Body of pancreas (tissue), 4 donors: ENCODE data around the gene GNB1L.

Source experiments
- POLR2A ChIP-seq, 3 donors: fragments of 450-650 bp; IDR thresholded peaks; one replicate each; pipeline ENCODE4 v1.6.1; 2016; ENCODE audit warnings: antibody characterized with exemption in 3 of 3, mild to moderate bottlenecking in 2 of 3
- TF ChIP-seq, protein P1 (sequence below), 7 experiments: fragments of 450-650 bp in 4 of 7; fragments of 200-600 bp in 3 of 7; sonication (generic) in 3 of 7; IDR thresholded peaks; one replicate each; pipeline ENCODE4 v1.5.1; 2016 to 2019; ENCODE audit warnings: antibody characterized with exemption in 7 of 7

DNA sequence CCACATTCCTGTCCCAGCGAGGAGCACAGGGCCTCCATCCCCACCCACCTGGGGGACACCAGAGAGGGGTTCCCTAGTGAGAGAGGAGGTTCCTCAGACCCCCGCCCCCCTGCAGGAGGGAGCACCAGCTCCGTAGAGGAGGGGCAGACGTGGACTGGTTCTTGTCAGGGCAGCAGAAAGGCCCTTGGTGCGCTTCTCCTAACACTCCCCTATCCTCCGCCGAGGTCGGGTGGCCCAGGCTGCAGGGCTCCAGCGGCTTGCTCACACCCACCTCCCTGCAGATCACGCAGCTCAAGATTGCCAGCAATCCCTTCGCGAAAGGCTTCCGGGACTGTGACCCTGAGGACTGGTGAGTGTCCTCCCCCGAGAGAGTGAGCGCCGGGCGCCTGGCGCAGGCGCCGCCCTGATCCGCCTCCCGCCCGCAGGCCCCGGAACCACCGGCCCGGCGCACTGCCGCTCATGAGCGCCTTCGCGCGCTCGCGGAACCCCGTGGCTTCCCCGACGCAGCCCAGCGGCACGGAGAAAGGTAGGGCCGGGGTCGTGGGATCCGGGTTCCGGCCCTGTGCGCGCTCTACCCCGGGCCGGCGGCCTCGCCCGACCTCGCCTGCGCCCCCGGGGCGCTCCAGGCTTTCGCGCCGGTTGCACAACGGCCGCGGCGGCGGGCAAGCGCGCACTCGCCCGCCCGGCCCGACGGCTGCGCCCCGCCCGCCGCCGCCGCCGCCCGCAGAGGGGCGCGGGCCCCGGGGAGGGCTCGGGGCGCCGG is 89.0 kb downstream of the GNB1L start:
- TF ChIP-seq, protein P1, sequence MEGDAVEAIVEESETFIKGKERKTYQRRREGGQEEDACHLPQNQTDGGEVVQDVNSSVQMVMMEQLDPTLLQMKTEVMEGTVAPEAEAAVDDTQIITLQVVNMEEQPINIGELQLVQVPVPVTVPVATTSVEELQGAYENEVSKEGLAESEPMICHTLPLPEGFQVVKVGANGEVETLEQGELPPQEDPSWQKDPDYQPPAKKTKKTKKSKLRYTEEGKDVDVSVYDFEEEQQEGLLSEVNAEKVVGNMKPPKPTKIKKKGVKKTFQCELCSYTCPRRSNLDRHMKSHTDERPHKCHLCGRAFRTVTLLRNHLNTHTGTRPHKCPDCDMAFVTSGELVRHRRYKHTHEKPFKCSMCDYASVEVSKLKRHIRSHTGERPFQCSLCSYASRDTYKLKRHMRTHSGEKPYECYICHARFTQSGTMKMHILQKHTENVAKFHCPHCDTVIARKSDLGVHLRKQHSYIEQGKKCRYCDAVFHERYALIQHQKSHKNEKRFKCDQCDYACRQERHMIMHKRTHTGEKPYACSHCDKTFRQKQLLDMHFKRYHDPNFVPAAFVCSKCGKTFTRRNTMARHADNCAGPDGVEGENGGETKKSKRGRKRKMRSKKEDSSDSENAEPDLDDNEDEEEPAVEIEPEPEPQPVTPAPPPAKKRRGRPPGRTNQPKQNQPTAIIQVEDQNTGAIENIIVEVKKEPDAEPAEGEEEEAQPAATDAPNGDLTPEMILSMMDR (IDR thresholded peaks at IDR 0.05): no peak
- TF ChIP-seq POLR2A (IDR thresholded peaks at IDR 0.05): no peak
